Measurements from ENCODE around the gene INPP5D. TPM values are rescaled to one million over a fixed set of nuclear protein-coding genes. Genes with fewer than 3 reads are reported as not detected.
"Not testable (repeated sequence)": the region's sequence is repeated elsewhere in the genome, so short reads cannot be mapped to it uniquely, and the experiment has no call there.

The INPP5D gene
- polyA plus RNA-seq, 3 donors: 6.6 to 7.2 (median 6.7) TPM

- no peak for DNase-seq
Observed at GRCh38 chr2:233115121-233115520, 55.0 kb downstream of the INPP5D start.

- DNase-seq: no peak
Observed at GRCh38 chr2:233115741-233116140, 55.6 kb downstream of the INPP5D start.

GRCh38 chr2:233116946-233117345 is 56.8 kb downstream of the INPP5D start:
- no peak for DNase-seq

GRCh38 chr2:233117351-233117750 is 57.2 kb downstream of the INPP5D start:
- no peak for DNase-seq

- no peak for DNase-seq
Observed at GRCh38 chr2:233117811-233118647, 57.9 kb downstream of the INPP5D start.

GRCh38 chr2:233118648-233119000 is 58.5 kb downstream of the INPP5D start:
- DNase-seq: no peak

GRCh38 chr2:233119123-233119522 is 59.0 kb downstream of the INPP5D start:
- no peak for DNase-seq

GRCh38 chr2:233119806-233120205 is 59.7 kb downstream of the INPP5D start:
- DNase-seq: no peak

- DNase-seq: no peak
Observed at GRCh38 chr2:233120459-233120858, 60.3 kb downstream of the INPP5D start.

GRCh38 chr2:233121856-233122255 is 61.7 kb downstream of the INPP5D start:
- no peak for DNase-seq

- no peak for DNase-seq
Observed at GRCh38 chr2:233122541-233122940, 62.4 kb downstream of the INPP5D start.

GRCh38 chr2:233123576-233123975 is 63.4 kb downstream of the INPP5D start:
- not testable (repeated sequence) for DNase-seq

GRCh38 chr2:233124421-233125080 is 64.4 kb downstream of the INPP5D start:
- no peak for DNase-seq

- DNase-seq: no peak
Observed at GRCh38 chr2:233125455-233126065, 65.4 kb downstream of the INPP5D start.

GRCh38 chr2:233129351-233129978 is 69.3 kb downstream of the INPP5D start:
- DNase-seq: no peak

- no peak for DNase-seq
Observed at GRCh38 chr2:233130024-233130423, 69.9 kb downstream of the INPP5D start.

GRCh38 chr2:233130481-233131020 is 70.4 kb downstream of the INPP5D start:
- peak; percentile 10 for DNase-seq

- no peak for DNase-seq
Observed at GRCh38 chr2:233131936-233132720, 72.0 kb downstream of the INPP5D start.

GRCh38 chr2:233133239-233133638 is 73.1 kb downstream of the INPP5D start:
- DNase-seq: no peak

- DNase-seq: no peak
Observed at GRCh38 chr2:233135421-233135820, 75.3 kb downstream of the INPP5D start.

- DNase-seq: no peak
Observed at GRCh38 chr2:233137040-233137439, 76.9 kb downstream of the INPP5D start.
